Astrocyte (in vitro differentiated cells and primary cell): Measurements from ENCODE around the gene ENPP7. TPM values are rescaled to one million over a fixed set of nuclear protein-coding genes. Genes with fewer than 3 reads are reported as not detected.
A peak's percentile ranks its signal among the peaks of the same experiment; 100 is the strongest.

Source experiments
- DNase-seq: peaks from one replicate; pipeline ENCODE4 v3.0.0-alpha.2; 2010; ENCODE audit warnings: low read depth
- FAIRE-seq: peaks from 2 replicates; lab custom pipeline; 2011; peaks lifted over from hg19 to GRCh38; lab: Jason Lieb, UNC
- H2AFZ ChIP-seq: 2 replicates; pipeline ENCODE4 v1.6.0; 2012; ENCODE audit warnings: low read depth, low read length, inconsistent platforms
- H3K27ac ChIP-seq: 2 replicates; pipeline ENCODE4 v1.5.1; 2011; ENCODE audit warnings: low read depth, low read length, inconsistent platforms
- H3K27me3 ChIP-seq: 2 replicates; pipeline ENCODE4 v1.6.0; 2011; ENCODE audit warnings: low read length, inconsistent platforms; ENCODE audit not compliant: insufficient read depth
- H3K36me3 ChIP-seq: 2 replicates; pipeline ENCODE4 v1.5.1; 2011; ENCODE audit warnings: low read length, inconsistent platforms; ENCODE audit not compliant: insufficient read depth
- H3K4me1 ChIP-seq: 2 replicates; pipeline ENCODE4 v1.5.1; 2011; ENCODE audit warnings: low read length, inconsistent platforms; ENCODE audit not compliant: insufficient read depth
- H3K4me2 ChIP-seq: 2 replicates; pipeline ENCODE4 v1.6.0; 2012; ENCODE audit warnings: low read length, inconsistent platforms
- H3K4me3 ChIP-seq: 2 replicates; pipeline ENCODE4 v1.5.1; 2011; ENCODE audit warnings: low read depth, mild to moderate bottlenecking, low read length, inconsistent platforms; ENCODE audit not compliant: insufficient read depth
- H3K79me2 ChIP-seq: 2 replicates; pipeline ENCODE4 v1.6.0; 2012; ENCODE audit warnings: mild to moderate bottlenecking, low read length, inconsistent platforms; ENCODE audit not compliant: insufficient read depth
- H3K9ac ChIP-seq: 2 replicates; pipeline ENCODE4 v1.6.0; 2012; ENCODE audit warnings: mild to moderate bottlenecking, low read length, inconsistent platforms
- H3K9me3 ChIP-seq: 2 replicates; pipeline ENCODE4 v1.5.1; 2012; ENCODE audit warnings: low read depth, mild to moderate bottlenecking, low read length, inconsistent platforms; ENCODE audit not compliant: insufficient read depth
- H4K20me1 ChIP-seq: 2 replicates; pipeline ENCODE4 v1.6.0; 2012; ENCODE audit warnings: low read length, inconsistent platforms; ENCODE audit not compliant: insufficient read depth
- H3K27ac Mint-ChIP-seq: one replicate; pipeline ENCODE4 v1.8.0; 2021; ENCODE audit warnings: mild to moderate bottlenecking, mixed read lengths; ENCODE audit not compliant: unreplicated experiment
- H3K27me3 Mint-ChIP-seq: one replicate; pipeline ENCODE4 v1.8.0; 2021; ENCODE audit warnings: low read depth, mixed read lengths; ENCODE audit not compliant: unreplicated experiment
- H3K36me3 Mint-ChIP-seq: one replicate; pipeline ENCODE4 v1.8.0; 2021; ENCODE audit warnings: low read depth, mixed read lengths; ENCODE audit not compliant: unreplicated experiment
- H3K4me1 Mint-ChIP-seq: one replicate; pipeline ENCODE4 v1.8.0; 2021; ENCODE audit warnings: low read depth, mixed read lengths; ENCODE audit not compliant: unreplicated experiment
- H3K4me3 Mint-ChIP-seq: one replicate; pipeline ENCODE4 v1.8.0; 2021; ENCODE audit warnings: mild to moderate bottlenecking, moderate library complexity, mixed read lengths; ENCODE audit not compliant: unreplicated experiment
- H3K9me3 Mint-ChIP-seq: one replicate; pipeline ENCODE4 v1.8.0; 2021; ENCODE audit warnings: mild to moderate bottlenecking, mixed read lengths; ENCODE audit not compliant: unreplicated experiment
- EZH2 ChIP-seq: IDR thresholded peaks from 2 replicates; pipeline ENCODE4 v1.6.1; 2012; ENCODE audit warnings: mild to moderate bottlenecking, low read length, inconsistent platforms; ENCODE audit not compliant: insufficient read depth
- total RNA-seq: library from RNA; stranded (reverse); gene quantifications from 2 replicates; pipeline ENCODE4 v1.2.1, GENCODE V29; 2021
- TF ChIP-seq, protein P1 (sequence below): IDR thresholded peaks from 2 replicates; pipeline ENCODE4 v1.5.1; 2011; ENCODE audit warnings: low read depth, mild to moderate bottlenecking, inconsistent platforms, low read length, moderate library complexity; ENCODE audit not compliant: insufficient read depth

ENPP7 gene
- total RNA-seq, 1 donor from 2014 or later = not detected

DNA sequence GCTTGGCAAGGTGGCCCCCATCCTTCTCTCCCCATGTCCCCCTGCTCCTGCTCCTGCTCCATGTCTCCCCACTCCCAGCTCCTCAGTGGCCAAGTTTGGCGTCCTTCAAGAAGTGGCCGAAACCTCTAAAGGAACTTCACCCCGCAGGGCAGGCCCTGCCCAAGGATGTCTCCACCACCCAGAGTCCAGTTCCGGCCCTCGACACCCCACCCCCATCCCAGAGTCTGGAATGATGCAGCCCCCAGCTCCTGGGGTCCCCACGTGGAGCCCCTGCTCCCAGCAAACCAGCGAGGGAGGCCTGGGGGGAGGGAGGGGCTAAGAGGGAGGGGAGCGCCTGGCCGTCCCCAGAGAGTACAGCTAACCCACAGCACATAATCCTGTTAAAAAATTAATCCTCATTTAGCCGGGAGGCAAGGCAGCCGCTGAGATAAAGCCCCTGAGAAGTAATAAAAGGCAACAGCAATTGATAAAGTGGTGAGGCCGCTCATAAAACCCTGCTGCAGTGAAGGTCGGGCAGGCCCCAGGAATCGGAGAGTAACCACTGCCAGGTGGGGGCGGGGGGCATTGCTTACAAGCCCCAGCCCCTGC lies 9.9 kb upstream of the ENPP7 start:
- Histone ChIP-seq H3K79me2 (no peaks in the 10 kb centered on the region), H3K9ac (no peak overlapping the region), H3K9me3 (no peaks in the 10 kb centered on the region), H3K4me2 (no peak overlapping the region), H3K4me3 (no peak overlapping the region), H4K20me1 (no peaks in the 10 kb centered on the region), H3K4me1 (no peaks in the 10 kb centered on the region), H3K36me3 (no peaks in the 10 kb centered on the region), H3K27ac (no peak overlapping the region), H2AFZ (no peak overlapping the region), H3K27me3 (peaks cover 2% of the 10 kb centered on the region)
- Mint-ChIP-seq H3K4me1 (no peaks in the 10 kb centered on the region), H3K27me3 (peaks cover 31% of the 10 kb centered on the region), H3K9me3 (no peaks in the 10 kb centered on the region), H3K27ac (no peak overlapping the region), H3K36me3 (no peaks in the 10 kb centered on the region), H3K4me3 (peak overlapping the region; percentile 11)
- TF ChIP-seq EZH2 = no peak
- TF ChIP-seq, protein P1, sequence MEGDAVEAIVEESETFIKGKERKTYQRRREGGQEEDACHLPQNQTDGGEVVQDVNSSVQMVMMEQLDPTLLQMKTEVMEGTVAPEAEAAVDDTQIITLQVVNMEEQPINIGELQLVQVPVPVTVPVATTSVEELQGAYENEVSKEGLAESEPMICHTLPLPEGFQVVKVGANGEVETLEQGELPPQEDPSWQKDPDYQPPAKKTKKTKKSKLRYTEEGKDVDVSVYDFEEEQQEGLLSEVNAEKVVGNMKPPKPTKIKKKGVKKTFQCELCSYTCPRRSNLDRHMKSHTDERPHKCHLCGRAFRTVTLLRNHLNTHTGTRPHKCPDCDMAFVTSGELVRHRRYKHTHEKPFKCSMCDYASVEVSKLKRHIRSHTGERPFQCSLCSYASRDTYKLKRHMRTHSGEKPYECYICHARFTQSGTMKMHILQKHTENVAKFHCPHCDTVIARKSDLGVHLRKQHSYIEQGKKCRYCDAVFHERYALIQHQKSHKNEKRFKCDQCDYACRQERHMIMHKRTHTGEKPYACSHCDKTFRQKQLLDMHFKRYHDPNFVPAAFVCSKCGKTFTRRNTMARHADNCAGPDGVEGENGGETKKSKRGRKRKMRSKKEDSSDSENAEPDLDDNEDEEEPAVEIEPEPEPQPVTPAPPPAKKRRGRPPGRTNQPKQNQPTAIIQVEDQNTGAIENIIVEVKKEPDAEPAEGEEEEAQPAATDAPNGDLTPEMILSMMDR = no peak
- FAIRE-seq (no peak), DNase-seq (no peak)

DNA sequence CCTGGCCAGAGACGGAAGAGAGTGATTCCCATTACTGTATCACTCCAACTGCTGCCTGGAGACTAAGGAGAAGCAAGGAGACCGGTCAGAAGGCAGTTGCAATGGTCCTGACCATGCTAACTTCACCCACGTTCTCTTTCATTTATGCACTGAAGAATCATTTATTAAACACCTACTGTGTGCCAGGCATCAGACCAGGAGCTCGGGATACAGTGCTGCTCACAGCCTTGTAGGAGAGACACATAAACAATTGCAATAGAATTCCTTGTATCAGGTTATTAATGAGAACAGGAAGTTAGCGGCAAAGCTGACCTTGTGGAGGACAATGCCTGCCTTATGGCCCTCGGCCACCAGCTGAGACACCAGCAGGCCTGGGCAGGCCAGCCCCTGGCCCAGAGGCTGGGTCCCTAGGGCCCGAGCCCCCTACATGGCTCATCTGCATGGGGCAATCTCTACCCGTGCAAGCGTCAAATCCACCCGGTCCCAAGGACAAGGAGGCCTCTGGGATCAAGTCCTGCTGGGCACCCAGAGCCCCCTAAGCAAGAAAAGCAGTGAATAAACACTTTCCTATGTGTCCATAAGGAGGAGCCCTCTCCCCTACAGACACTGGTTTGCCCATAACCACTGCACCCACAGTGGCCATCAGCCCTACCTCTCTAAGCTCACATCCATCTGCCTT lies 8.6 kb upstream of the ENPP7 start:
- no peak overlapping the region for H3K27ac Mint-ChIP-seq
- peaks cover 28% of the 10 kb centered on the region for H3K27me3 Mint-ChIP-seq
- Histone ChIP-seq H3K27ac (no peak overlapping the region), H3K27me3 (peaks cover 2% of the 10 kb centered on the region), H2AFZ (no peak overlapping the region), H4K20me1 (no peaks in the 10 kb centered on the region), H3K9ac (no peak overlapping the region), H3K4me3 (no peak overlapping the region), H3K4me1 (no peaks in the 10 kb centered on the region), H3K9me3 (no peaks in the 10 kb centered on the region), H3K79me2 (no peaks in the 10 kb centered on the region), H3K36me3 (no peaks in the 10 kb centered on the region), H3K4me2 (no peak overlapping the region)
- no peaks in the 10 kb centered on the region for H3K9me3 Mint-ChIP-seq
- peaks cover 2% of the 10 kb centered on the region for H3K36me3 Mint-ChIP-seq
- FAIRE-seq (no peak), DNase-seq (no peak)
- H3K4me3 Mint-ChIP-seq = no peak overlapping the region
- TF ChIP-seq EZH2 = no peak
- TF ChIP-seq, protein P1 = peak; percentile 13
- no peaks in the 10 kb centered on the region for H3K4me1 Mint-ChIP-seq

DNA sequence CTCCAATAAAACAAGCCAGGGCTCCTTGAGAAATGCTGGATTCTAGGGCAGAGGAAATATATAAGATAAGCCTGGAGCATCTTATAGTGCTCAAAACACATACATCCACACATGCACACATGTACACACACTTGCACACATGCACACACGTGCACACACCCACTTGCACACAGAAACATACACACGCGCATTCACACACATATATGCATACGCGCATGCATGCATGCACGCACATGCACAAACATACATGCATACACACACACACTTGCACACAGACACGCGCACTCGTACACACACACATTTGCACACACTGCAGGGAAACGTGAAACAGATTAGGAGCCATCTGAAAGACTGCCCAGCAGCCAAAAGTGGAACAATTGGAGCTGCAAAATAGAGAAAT lies 8.0 kb upstream of the ENPP7 start:
- no peak for DNase-seq
- TF ChIP-seq, protein P1 = no peak
- TF ChIP-seq EZH2 = no peak
- Mint-ChIP-seq H3K4me3 (no peak overlapping the region), H3K27ac (no peak overlapping the region), H3K9me3 (no peaks in the 10 kb centered on the region), H3K4me1 (no peaks in the 10 kb centered on the region), H3K36me3 (peaks cover 2% of the 10 kb centered on the region), H3K27me3 (peaks cover 24% of the 10 kb centered on the region)
- Histone ChIP-seq H3K9me3 (no peaks in the 10 kb centered on the region), H2AFZ (no peak overlapping the region), H4K20me1 (no peaks in the 10 kb centered on the region), H3K79me2 (no peaks in the 10 kb centered on the region), H3K36me3 (no peaks in the 10 kb centered on the region), H3K27me3 (peaks cover 2% of the 10 kb centered on the region), H3K9ac (no peak overlapping the region), H3K4me2 (no peak overlapping the region), H3K4me1 (no peaks in the 10 kb centered on the region), H3K4me3 (no peak overlapping the region), H3K27ac (no peak overlapping the region)
- FAIRE-seq = no peak
